Germinal center (tissue), 1 donor: ENCODE measurements around the gene DNAAF5.

ENCODE experiments used
- DNase-seq: peaks from one replicate; pipeline ENCODE4 v3.0.0; 2012; ENCODE audit warnings: mixed read lengths, low spot score

Gene DNAAF5

DNA sequence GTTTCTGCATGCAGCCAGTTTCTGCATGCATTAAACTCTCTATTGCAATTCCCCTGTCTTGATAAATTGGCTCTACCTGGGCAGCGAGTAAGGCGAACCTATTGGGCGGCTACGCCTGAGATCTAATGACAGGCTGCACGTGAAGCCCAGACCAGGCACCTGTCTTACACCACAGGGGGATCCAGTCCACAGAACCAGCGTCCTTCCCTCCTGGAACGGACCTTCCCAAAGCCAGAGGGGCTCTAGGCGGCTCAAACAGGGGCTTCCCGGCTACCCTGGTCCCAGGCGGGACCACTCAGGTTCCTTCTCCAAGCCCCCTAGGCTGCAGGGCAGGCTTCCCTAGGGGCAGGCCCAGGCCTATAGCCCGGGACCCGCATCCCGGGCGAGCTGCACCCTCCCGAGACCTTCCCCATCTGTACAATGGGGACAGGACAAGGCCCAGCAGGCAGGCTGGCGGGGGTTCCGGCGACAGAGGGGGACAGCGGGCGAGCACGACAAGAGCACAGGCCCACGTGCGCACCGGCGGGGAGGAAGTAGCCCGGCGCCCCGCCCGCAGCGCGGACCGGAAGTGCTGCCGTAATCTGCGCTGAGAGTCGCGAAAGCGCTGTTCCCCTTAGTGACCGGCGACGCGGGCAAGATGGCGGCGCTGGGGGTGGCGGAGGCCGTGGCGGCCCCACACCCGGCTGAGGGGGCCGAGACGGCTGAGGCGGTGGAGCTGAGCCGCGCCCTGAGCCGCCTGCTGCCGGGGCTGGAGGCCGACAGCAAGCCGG is at the start of gene DNAAF5:
DNAAF5 (plus strand) TSS at position 616 of the 770 bp plus-strand sequence; CDS start at position 638, 22 bp downstream.
- peak; percentile 91 for DNase-seq

DNA sequence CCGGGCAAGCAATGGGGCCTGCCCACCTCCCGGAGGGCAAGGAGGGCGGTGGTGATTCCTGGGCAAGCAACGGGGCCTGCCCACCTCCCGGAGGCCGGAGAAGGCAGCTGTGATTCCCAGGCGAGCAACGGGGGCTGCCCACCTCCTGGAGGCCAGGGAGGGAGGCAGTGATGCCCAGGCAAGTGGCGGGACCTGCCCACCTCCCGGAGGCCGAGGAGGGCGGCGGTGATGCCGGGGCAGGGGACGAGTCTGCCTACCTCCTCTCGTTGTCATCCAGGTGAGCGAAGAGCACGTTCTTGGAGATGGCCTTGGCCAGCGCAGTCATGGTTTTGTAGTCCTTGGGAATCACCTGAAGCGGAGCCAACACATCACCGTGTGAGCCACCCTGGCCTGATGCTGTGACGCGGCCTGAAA is 49.5 kb upstream of the DNAAF5 start:
- DNase-seq, result no peak

DNA sequence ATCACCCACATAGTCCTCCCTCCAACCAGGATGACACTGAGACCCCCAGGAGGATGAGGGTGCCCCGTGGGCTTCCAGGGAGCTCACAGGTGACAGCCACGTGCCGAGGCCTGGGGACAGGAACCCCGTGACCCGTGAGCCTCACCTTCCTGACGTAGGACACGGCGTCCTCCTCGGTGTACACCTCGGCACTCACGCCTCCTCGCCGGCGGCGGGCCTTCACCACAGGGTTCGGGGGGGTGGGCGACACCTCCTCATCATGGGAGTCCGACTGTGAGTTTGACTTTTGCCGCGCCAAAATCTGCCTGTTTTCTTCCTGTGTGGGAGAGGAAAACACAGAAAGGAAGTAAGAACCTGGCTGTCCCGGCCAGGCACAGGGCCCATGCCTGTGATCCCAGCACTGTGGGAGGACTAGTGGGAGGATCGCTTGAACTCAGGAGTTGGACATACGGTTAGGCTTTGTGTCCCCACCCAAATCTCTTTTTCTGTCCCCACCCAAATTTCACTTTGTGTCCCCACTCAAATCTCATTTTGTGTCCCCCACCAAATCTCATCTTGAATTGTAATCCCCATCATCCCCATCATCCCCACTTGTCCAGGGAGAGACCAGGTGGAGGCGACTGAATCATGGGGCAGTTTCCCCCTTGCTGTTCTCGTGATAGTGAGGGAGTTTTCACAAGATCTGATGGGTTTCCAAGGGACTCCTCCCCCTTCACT is 45.9 kb upstream of the DNAAF5 start:
- DNase-seq, result no peak

DNA sequence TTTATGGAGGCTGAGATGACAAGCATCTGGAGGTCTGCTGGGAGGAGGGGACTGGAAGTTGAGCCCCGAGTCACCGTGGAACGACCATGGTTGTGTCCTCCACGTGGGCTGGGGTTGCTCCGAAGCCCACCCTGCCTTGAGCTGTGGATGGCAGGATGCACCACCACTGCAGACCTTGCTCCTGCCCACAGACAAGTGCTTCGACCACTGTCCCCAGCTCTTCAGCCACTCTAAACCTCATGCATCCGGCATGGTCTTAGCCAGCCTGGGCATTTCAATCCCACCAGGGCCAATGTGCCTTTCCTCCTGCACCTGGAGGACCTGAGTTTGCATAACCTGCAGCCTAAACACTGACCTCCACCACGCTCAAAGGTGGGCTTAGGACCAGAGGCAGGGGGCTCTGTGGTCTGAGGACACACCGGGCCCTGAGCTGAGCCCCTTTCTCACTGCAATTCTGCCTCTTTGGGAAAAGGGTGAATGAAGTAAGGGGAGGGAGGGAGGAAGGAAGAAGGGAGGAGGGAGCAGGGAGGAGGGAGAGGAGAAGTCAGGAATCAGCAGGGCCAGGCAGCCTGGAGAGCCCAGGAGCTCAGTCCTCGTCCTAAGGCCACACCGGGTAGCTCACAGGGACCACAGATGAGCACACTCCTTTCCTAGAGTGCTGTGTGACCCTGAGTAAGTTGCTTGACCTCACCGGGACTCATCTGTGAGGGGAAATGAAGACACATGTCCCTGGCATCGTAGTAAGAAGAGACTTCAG is 44.8 kb upstream of the DNAAF5 start:
- DNase-seq, result no peak

DNA sequence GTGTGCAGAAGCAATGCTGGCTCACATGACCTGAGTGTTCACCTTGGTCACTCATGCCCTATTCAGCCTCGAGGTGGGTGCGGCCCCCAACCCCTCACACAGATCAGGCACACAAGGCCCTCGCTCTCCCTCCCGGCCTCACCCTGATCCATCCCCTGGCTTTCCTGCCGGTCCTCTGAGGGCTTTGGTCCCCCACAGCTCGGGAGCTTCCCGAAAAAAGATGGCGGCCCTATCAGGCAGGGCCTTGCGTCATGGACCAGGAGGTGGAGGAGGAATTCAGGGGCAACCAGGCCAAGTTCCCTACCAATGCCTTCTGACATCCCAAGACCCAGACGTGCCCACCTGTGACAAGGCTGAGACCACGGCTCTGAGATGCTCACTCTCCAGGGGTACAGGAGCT is 43.7 kb upstream of the DNAAF5 start:
- DNase-seq, result no peak

DNA sequence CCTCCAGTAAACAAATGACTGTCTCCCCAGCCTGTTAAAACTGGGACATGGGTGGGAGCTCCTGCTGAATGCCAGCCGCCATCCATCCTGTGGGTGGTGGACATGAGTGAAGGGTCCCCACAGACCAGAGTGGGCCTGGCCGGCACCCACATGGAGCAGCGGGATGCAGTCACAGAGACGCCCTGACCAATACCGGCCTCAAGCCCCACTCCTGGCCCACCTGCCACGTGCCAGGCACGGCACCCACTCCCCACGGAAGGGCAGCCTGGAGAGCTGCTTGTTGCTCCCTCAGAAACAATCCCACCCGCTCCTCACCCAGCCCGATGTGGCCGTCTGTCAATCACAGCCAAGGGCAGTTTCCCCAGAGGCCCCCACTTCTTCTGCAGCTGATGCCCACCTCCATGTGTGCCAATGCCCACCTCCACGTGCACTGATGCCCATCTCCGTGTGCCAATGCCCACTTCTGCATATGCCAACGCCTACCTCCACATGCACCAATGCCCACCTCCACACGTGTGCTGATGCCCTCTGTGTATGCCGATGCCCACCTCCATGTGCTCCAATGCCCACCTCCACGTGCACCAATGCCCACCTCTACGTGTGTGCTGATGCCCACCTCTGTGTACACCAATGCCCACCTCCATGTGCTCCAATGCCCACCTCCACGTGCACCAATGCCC is 42.8 kb upstream of the DNAAF5 start:
- DNase-seq, result no peak

DNA sequence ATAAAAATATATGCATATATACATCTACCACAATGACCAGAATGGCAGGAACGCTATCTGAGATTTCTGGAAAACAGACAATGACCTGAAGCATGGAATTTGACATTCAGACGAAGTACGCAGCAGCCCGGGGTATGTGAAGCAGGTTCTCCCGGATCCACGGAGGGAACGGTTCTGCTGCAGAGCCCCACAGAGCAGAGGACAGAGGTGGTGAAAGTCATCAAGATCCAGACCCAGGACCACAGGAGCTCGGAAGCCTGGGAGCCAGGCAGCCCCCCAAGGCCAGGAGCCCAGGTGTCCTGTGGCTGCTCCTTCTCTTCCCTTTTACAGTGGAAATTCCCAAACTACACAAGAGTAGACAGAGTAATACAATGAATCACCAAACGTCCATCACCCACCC is 42.1 kb upstream of the DNAAF5 start:
- DNase-seq, result no peak

DNA sequence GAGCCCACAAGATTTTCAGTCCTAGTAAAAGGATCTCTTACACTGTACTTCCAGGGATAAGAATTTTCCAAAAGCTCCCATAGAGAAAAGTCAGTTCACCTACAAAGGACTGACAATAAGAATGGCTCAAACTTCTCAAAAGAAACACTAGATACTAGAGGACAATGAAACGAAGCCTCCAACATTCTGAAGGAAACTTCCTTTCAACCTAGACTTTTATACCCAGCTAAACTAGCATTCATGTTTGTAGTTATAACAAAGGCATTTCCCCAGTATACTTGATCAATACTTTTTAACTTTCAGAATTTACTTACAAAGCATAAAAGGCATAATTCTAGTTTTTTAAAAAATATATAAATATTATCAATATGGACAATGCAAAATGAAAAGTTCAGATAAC is 41.0 kb upstream of the DNAAF5 start:
- DNase-seq, result no peak

DNA sequence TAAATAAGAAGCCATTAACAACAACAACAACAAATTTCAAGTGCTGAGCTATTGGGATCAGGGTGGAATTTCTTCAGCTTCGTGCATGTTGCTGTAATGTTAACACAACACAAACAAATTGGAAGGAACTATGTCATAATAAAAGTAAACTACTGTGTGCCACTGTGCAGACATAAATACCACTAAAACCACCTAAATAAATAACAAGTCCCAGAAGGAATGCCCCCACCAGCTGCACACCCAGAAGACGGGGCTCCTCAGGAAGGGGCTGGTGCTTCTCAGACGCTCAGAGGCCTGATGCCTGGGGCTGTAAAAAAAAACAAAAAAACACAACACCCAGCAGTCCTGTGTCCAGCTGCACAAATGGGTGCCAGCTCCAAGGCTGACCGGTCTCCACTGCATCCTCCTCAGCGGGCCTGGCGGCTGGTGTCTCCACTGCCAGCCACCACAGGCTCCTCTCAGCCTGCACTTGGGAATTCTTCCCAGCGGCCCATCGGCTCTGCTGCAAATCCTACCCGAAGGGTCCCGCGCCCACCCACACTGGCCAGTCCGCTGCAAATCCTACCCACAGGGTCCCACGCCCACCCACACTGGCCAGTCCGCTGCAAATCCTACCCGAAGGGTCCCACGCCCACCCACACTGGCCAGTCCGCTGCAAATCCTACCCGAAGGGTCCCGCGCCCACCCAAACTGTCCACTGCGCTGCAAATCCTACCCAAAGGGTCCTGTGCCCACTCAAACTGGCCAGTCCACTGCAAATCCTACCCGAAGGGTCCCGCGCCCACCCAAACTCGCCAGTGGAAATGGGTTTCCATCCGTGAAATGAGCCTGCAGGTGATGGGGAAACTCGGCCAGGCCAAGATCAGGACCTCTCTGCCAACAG is 35.8 kb upstream of the DNAAF5 start:
- DNase-seq, result no peak

DNA sequence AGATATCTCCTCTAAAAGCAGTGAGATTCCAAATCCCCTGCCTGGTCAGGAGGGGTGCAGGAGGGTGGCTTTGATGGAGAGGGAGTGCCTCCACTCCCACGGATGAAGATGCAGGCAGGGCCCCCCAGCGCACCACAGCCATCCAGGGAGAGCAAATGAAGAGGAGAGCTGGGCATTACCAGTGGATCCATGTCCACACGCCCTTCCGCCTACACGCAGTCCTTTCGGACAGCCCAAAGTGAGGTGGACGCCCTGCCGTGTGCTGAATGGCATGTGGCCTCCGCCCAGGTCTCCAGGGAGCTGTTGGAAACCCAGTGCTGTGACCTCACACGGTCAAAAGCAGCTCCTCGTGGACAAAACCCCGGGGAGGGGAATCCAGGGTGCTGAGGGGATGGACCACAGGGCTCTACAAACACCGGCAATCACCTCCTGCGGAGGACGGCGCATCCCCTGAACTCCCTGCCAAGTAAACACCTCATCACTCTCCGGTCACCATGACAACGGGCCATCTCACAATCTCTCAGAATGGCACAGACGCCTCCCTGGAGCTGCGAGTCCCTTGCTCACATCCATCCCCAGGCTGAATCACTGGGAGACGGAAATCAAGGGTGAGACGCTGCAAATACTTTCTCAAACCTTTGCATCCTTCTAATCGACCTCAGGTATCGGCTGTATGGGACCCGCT is 35.0 kb upstream of the DNAAF5 start:
- DNase-seq, result no peak

DNA sequence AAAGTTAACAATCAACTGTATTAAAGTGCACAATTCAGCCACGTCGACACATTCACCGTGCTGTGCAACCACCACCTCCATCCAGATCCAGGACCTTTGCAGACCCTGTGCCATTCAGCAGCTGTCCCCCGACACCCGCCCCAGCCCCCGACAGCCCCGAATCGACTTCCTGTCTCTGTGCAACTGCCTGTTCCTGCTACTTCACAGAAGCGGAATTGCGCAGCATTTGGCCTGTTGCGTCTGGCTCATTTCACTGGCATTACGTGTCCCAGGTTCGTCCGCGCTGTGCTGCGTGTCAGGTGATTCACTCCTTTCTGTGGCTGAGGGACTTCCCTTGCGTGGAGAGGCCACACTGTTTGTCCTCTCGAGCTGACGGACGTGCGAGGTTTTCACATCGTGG is 33.2 kb upstream of the DNAAF5 start:
- DNase-seq, result no peak

DNA sequence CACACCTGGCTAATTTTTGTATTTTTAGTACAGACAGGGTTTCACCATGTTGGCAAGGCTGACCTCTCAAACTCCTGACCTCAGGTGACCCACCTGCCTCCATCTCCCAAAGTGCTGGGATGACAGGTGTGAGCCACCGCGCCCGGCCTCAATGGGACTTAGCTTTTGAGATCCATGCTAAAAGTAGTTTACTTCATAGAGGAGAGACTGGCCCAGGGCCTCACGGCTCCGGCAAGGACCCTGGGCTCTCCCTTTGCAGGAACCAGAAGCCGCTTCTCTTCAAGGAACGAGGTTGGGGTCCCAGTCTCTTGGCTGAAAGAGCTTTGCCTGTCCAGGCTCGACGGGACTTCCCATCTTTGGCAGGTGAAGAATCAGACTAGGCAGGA is 30.1 kb upstream of the DNAAF5 start:
- DNase-seq, result no peak

DNA sequence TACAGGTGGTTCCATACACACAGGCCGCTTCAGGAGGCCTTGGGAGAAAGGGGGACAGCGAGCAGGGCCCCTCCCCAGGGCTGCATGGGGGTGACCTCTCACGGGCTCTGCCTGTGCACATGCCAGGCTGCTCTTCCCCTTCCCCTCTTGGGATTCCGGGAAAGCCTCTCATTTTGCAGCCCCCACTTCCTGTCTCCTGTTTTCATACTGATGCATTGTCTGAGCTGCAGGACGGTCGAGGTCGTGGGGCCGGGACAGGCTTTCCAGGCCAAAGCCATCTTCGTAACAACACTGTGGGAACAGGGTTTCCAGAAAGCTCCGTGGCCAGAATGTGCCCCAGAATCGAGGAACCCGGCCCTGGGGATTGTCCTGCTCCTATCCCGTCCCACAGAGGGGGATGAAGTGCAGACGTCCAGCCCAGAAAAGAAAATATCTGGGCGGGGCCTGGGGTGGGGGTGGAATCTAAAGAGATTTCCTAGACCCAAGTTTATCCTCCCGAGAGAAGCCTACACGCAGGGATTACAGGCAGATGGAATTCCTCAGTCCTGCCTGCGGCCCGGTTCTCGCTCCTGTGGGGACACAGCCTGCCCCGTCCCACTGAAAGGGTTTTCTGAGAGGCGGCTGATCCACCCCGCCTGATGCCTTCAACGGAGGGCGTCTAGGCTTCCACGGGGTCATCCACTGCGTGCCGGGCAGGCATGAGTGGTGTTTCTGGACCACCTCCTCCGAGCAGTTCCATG is 29.5 kb upstream of the DNAAF5 start:
- no peak for DNase-seq

DNA sequence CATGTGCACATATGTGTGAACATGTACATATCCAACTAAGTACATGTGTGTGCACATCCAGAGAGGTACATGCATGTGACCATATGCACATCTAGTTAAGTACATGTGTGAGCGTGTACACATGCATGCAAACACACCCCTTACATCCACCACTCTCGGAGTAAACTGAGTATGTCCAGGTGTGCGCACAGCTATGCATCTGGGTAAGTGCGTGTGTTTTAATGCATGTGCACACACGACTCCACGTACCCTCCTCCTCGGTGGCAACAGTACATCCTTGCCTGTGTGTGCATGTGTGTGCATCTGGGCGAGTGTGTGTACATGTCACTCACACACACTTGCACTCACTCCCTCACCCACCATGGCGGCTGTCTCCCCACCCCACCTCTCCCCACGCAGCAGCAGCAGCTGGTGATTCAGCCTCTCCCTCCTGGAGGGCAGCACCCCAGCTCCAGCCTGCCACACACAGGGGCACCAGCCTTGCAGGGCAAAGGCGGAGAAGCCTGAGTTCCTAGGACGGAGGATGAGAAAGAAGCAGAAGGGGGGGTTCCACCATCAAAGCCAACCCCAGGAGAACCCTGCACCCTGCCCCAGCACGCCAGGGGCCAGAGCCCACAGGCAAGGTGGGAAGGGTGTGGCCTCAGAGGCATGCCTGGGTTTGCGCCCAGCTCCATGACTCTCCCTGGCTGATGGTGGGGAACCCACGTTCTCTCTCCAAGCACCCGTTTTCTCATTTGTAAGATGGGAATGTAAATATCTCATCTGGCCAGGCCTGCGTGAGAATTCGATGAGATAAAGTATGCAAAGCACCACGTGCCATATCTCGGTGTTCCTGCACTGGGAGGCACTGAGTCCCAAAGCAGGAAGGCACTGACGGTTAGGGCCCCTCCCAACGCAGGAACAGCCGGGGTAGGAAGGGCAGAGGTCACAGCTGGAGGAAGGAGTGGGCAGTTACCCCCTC is 27.7 kb upstream of the DNAAF5 start:
- no peak for DNase-seq

DNA sequence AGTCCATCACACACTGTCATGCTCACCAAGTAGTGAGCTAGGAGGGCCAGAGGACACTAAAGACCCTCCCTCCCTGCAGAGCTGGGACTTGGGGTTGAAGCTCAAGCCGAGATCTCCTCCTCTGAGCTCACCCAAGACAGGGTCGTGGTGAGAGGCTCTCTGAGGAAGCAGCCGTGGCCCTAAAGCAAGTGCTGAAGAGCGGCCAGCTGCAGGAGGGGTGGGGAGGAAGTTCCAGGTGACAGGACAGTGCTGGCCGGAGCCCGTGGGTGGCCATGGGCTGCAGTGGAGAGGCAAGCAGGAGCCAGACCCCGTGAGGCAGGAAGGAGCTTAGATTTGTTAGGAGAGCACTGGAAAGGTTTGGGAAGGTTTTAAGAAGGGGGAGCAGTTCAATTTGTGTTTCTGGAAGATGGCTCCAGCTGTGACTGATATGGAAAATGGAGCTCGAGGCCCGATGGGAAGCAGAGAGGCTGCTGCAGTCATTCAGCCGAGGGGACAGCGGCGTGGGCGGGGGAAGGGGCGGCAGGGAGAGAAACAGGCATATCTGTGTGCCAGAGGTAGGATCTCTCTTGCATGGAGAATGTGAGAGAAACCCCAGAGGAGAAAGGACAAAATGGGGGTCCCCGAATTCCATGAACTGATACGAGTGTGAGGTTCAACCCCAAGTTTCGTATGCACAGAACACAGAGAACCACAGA is 26.9 kb upstream of the DNAAF5 start:
- no peak for DNase-seq

DNA sequence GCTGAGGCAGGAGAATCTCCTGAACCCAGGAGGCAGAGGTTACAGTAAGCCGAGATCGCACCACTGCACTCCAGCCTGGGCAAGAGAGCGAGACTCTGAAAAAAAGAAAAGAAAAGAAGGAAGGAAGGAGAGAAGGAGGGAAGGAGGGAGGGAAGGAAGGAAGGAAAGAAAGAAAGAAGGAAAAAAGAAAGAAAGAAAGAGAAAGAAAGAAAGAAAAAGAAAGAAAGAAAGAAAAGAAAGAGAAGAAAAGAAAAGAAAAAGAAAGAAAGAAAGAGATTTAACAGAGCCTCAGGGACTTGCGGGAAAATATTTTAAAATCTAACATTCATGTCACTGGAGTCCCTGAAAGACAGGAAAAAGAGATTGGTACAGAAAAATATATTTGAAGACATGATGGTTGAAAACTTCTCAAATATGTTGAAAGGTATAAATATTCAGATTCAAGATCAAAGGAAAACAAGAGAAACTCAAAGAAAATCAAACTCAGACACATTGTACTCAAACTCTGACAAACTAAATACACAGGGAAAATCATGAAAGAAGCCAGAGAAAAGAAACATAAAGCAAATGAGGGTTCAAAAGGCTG is 25.3 kb upstream of the DNAAF5 start:
- DNase-seq, result no peak

DNA sequence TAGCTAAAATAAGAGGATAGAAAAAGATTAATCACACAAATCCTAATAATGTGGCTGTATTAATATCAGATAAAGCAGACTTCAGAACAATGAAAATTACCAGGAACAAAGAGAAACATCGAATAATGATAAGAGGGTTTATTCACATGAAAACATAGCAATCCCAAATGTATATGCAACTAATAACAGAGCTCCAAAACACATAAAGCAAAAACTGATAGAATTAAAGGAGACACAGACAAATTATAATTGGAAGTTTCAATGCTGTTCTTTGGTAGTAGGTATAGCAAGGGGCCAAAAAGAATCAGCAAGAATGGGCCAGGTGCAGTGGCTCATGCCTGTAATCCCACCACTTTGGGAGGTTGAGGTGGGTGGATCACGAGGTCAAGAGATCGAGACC is 23.4 kb upstream of the DNAAF5 start:
- DNase-seq, result no peak

DNA sequence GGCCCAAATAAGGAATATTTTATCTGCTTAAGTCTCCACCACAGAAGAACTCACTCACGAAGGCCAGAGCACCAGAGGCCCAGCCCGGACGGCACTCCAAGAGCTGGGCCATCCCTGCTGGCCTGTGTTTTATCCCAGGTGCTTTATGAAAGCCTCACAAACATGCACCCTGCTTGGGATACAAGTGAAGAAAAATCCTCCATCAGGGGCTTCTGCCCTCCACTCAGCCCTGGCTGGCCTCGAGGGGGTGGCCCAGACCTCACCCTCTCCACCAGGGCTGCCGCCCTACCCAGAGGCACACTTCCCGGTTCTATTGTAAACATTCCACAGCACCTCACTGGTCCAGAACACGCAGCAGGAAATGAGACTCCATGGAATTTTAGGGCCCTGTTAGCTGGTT is 19.8 kb upstream of the DNAAF5 start:
- no peak for DNase-seq
